HEK293T (cell line): ENCODE results near the gene TBC1D3B.
"Not testable (repeated sequence)": the region's sequence is repeated elsewhere in the genome, so short reads cannot be mapped to it uniquely, and the experiment has no call there.

ENCODE experiments used
- CTCF ChIA-PET: fragments of 350-600 bp; formaldehyde crosslinking; extraction: SDS; loops from one replicate; lab custom pipeline; 2021; ENCODE audit warnings: antibody characterized with exemption, inconsistent platforms; lab: Yijun Ruan, JAX
- POLR2A ChIA-PET: fragments of 350-600 bp; formaldehyde crosslinking; extraction: SDS; loops from one replicate; lab custom pipeline; 2020; ENCODE audit warnings: antibody characterized with exemption, inconsistent platforms; lab: Yijun Ruan, JAX
- DNase-seq: peaks from one replicate; pipeline ENCODE4 v3.0.0; 2012; ENCODE audit warnings: mixed read lengths; ENCODE audit errors: extremely low spot score
- ARNT ChIP-seq: fragments of 450-650 bp; IDR thresholded peaks from 2 replicates; pipeline ENCODE4 v1.6.1; 2017; ENCODE audit warnings: mild to moderate bottlenecking
- BHLHE40 ChIP-seq: fragments of 450-650 bp; IDR thresholded peaks from 2 replicates; pipeline ENCODE4 v1.6.1; 2016; ENCODE audit warnings: mild to moderate bottlenecking, moderate library complexity, borderline replicate concordance
- CTBP1 ChIP-seq: fragments of 450-650 bp; IDR thresholded peaks from 2 replicates; pipeline ENCODE4 v1.6.1; 2016; ENCODE audit warnings: borderline replicate concordance
- ELF4 ChIP-seq: fragments of 450-650 bp; IDR thresholded peaks from 2 replicates; pipeline ENCODE4 v1.6.1; 2017; ENCODE audit warnings: antibody characterized with exemption
- FOXA1 ChIP-seq: fragments of 450-650 bp; IDR thresholded peaks from 2 replicates; pipeline ENCODE4 v1.6.1; 2016; ENCODE audit warnings: mild to moderate bottlenecking
- FOXK2 ChIP-seq: fragments of 450-650 bp; IDR thresholded peaks from 2 replicates; pipeline ENCODE4 v1.6.1; 2016; ENCODE audit warnings: mild to moderate bottlenecking
- FOXM1 ChIP-seq: fragments of 450-650 bp; IDR thresholded peaks from 2 replicates; pipeline ENCODE4 v1.6.1; 2017; ENCODE audit warnings: mild to moderate bottlenecking, borderline replicate concordance
- HDGF ChIP-seq: fragments of 450-650 bp; IDR thresholded peaks from 2 replicates; pipeline ENCODE4 v1.6.1; 2017; ENCODE audit warnings: antibody characterized with exemption, borderline replicate concordance
- L3MBTL2 ChIP-seq: fragments of 450-650 bp; conservative IDR thresholded peaks from 2 replicates; pipeline ENCODE4 v1.6.1; 2016; ENCODE audit warnings: mild to moderate bottlenecking
- LEF1 ChIP-seq: fragments of 450-650 bp; IDR thresholded peaks from 2 replicates; pipeline ENCODE4 v1.6.1; 2017; ENCODE audit warnings: mild to moderate bottlenecking, borderline replicate concordance
- NFRKB ChIP-seq: fragments of 450-650 bp; IDR thresholded peaks from 2 replicates; pipeline ENCODE4 v1.6.1; 2016; ENCODE audit warnings: mild to moderate bottlenecking, moderate library complexity
- PKNOX1 ChIP-seq: fragments of 450-650 bp; IDR thresholded peaks from 2 replicates; pipeline ENCODE4 v1.6.1; 2016
- SP1 ChIP-seq: fragments of 450-650 bp; IDR thresholded peaks from 2 replicates; pipeline ENCODE4 v1.6.1; 2017
- SUZ12 ChIP-seq: fragments of 450-650 bp; IDR thresholded peaks from 2 replicates; pipeline ENCODE4 v1.6.1; 2016; ENCODE audit warnings: mild to moderate bottlenecking
- TARDBP ChIP-seq: fragments of 450-650 bp; IDR thresholded peaks from 2 replicates; pipeline ENCODE4 v1.6.1; 2016
- ZNF384 ChIP-seq: fragments of 450-650 bp; IDR thresholded peaks from 2 replicates; pipeline ENCODE4 v1.6.1; 2016

TBC1D3B gene

GRCh38 chr17:36203335-36203734 lies 26.9 kb upstream of the TBC1D3B start:
- TF ChIP-seq SP1 (no peak), SUZ12 (no peak)

GRCh38 chr17:36201506-36201905 lies 25.1 kb upstream of the TBC1D3B start:
- POLR2A ChIA-PET, CTCF ChIA-PET, DNase-seq: not testable (repeated sequence)

More at GRCh38 chr17:36203335-36203734, 26.9 kb upstream of the TBC1D3B start:
- DNase-seq = no peak
- ChIA-PET CTCF (no interaction called here), POLR2A (no interaction called here)

GRCh38 chr17:36201102-36201501 lies 24.7 kb upstream of the TBC1D3B start:
- CTCF ChIA-PET, POLR2A ChIA-PET, DNase-seq: not testable (repeated sequence)

- TF ChIP-seq PKNOX1 = no peak
- no peak for TF ChIP-seq L3MBTL2
- TF ChIP-seq SP1 = no peak
- TF ChIP-seq HDGF = no peak
- TF ChIP-seq SUZ12 = no peak
- no peak for TF ChIP-seq FOXM1
- TF ChIP-seq ELF4 = no peak
- no peak for TF ChIP-seq NFRKB
- TF ChIP-seq FOXA1 = no peak
- no peak for TF ChIP-seq ARNT
- no peak for TF ChIP-seq LEF1
- no peak for DNase-seq
- ChIA-PET CTCF (no interaction called here), POLR2A (no interaction called here)
Measured at GRCh38 chr17:36198831-36199465, 22.5 kb upstream of the TBC1D3B start.

- ChIA-PET CTCF (no interaction called here), POLR2A (no interaction called here)
- TF ChIP-seq FOXM1 (no peak), SP1 (no peak), BHLHE40 (no peak), ARNT (no peak), L3MBTL2 (no peak), HDGF (no peak), CTBP1 (no peak), ELF4 (no peak), NFRKB (no peak), LEF1 (no peak), FOXK2 (no peak), ZNF384 (no peak), TARDBP (no peak)
Measured at GRCh38 chr17:36197387-36197703, 20.9 kb upstream of the TBC1D3B start.

GRCh38 chr17:36196131-36196486 lies 19.7 kb upstream of the TBC1D3B start:
- CTCF ChIA-PET = no interaction called here
- DNase-seq = no peak
- no peak for TF ChIP-seq HDGF
- no peak for TF ChIP-seq FOXM1
- no peak for TF ChIP-seq NFRKB
- no peak for TF ChIP-seq BHLHE40
- TF ChIP-seq L3MBTL2 = no peak
- TF ChIP-seq CTBP1 = no peak
- no peak for TF ChIP-seq LEF1
- no peak for TF ChIP-seq ZNF384
- no peak for TF ChIP-seq FOXK2
- no peak for TF ChIP-seq ELF4
- no peak for TF ChIP-seq SUZ12
- POLR2A ChIA-PET = no interaction called here

More at GRCh38 chr17:36197387-36197703, 20.9 kb upstream of the TBC1D3B start:
- no peak for DNase-seq

GRCh38 chr17:36195434-36196130 lies 19.1 kb upstream of the TBC1D3B start:
- POLR2A ChIA-PET = no interaction called here
- no peak for DNase-seq
- TF ChIP-seq PKNOX1 (no peak), ZNF384 (no peak), SUZ12 (no peak), HDGF (no peak), L3MBTL2 (no peak), LEF1 (no peak), FOXM1 (no peak), ARNT (no peak), FOXK2 (no peak)
- CTCF ChIA-PET = no interaction called here

GRCh38 chr17:36194832-36195433 lies 18.5 kb upstream of the TBC1D3B start:
- CTCF ChIA-PET, DNase-seq, POLR2A ChIA-PET: not testable (repeated sequence)

GRCh38 chr17:36194147-36194831 lies 17.9 kb upstream of the TBC1D3B start:
- CTCF ChIA-PET, POLR2A ChIA-PET, DNase-seq: not testable (repeated sequence)
